HG02588 (cell line): ENCODE data around the gene ADAM15.

Experiments used
- ATAC-seq: cut with Tn5 transposase; IDR thresholded peaks from one replicate; pipeline ENCODE4 v1.9.1; 2021; ENCODE audit warnings: mild to moderate bottlenecking, moderate library complexity; ENCODE audit not compliant: unreplicated experiment

The ADAM15 gene

DNA sequence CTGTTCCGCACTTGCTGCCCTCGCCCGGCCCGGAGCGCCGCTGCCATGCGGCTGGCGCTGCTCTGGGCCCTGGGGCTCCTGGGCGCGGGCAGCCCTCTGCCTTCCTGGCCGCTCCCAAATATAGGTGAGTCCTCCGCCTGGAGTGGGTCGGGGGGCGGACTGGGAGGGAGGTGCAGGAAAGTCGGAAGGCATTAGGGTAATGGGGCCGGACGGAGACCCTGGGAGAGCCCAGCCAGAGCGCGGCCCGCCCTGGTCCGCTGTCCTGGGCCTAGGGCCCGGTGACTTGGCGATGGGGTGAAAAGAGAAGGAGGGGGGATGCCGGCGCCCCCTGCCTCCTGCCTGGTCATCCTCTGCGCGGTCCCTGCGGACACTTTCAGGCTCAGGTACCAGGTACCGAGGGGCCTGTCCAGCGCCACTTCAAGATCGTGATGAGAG is 243 bp downstream of the ADAM15 start:
- peak; percentile 7 for ATAC-seq

DNA sequence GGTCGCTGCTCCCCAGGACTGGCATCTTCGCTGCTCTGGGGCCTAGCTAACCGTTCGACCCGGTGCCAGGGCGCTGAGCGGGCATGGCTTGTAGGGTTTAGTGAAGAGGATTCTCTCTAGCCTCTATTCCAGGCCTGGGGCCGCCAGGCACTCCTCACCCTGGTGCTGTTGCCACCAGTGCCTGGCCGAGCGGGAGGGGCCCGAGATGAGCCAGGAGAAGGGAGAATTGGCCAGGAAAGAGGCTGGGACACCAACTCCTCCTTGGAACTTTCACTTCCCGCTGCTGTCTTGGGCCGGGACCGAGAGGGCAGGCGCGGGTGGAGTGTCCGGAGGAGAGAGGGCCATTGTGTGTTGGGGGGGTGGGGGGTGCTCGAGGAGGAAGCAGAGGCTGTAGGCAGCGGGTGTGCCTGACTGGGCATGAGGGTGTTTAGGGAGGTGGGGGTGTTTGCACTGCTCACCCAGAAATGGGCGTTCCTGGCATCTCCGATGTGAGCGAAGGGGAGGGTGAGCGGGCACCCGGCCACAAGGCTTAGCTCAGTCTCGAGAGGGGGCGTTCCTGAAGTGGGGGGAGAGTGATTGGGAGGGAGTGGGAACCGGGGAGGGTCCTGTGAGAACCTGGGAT is 772 bp downstream of the ADAM15 start:
- ATAC-seq: no peak

DNA sequence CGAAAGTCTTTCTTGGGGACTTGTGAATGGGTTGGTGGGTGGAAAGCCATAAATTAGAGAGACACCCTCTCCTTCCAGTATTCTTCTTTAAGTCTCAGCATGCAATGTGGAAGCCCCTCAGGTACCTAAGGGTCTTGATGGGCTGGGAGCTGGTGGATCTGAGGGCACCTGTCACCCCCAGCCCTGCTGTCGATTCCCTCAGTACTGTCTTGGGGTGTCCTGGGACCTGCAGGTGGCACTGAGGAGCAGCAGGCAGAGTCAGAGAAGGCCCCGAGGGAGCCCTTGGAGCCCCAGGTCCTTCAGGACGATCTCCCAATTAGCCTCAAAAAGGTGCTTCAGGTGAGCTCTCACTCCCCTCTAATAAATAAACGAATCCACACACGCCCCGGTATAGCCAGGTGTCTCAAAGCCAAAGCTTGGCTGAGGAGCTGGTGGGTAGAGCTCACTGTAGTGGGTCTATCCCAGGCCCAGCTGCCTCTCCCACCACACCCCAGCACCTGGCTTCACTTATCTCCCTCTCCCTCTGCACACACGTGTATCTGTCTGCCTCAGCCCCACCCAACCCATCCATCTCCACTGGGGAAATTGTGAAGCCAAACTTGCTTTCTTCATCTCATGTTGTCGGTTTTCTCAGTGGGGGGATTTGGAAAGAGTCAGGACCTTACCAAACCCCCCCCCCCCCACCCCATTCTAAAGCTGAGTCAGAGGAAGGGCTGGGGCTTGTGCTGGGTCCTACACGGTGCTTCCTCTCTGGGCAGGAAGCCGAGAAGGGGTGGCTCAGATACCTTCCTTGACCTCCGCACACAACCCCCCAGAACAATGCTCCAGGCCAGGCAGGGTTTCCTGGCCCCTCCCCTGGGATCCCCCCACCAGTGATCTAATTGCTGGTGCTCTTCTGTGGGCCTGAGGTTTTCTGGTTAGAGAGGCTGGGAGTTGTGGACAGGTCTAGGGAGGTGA is 1.6 kb downstream of the ADAM15 start:
- ATAC-seq: no peak

DNA sequence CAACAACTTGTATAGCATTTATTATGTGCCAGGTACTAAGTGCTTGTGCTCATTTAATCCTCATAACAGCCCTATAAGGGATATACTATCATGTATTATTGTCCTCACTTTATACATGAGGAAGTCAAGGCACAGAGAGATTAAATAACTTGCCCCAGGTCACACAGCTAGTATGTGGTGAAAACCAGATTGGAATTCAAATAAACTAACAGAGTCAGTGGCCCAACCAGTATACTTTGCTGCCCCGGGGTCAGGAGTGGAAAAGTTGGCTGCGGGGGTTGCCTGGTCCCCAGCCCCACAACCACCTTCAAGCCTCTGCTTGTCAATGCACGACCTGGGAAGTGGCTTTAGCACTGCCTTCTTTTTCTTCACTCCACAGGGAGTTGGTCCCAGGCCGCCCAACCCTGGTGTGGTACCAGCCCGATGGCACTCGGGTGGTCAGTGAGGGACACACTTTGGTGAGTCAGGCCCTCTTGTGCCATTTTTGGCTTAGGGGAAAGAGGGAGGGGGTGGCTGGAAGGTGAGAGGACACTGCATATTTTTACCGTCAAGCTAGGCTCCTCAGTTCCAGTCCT is 2.5 kb downstream of the ADAM15 start:
- no peak for ATAC-seq

DNA sequence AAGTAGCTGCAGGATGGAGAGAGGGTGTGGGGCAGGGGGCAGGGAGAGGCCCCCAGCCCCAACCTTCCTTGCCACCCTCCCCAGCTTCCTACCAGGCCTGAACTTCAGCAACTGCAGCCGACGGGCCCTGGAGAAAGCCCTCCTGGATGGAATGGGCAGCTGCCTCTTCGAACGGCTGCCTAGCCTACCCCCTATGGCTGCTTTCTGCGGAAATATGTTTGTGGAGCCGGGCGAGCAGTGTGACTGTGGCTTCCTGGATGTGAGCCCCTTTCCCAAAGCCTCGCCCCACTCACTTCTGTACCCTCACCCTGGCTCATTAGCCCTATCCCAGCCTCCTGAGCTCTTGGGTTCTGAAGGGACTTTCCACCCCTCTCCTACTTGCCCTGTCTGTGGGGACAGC is 6.0 kb downstream of the ADAM15 start:
- ATAC-seq: no peak

DNA sequence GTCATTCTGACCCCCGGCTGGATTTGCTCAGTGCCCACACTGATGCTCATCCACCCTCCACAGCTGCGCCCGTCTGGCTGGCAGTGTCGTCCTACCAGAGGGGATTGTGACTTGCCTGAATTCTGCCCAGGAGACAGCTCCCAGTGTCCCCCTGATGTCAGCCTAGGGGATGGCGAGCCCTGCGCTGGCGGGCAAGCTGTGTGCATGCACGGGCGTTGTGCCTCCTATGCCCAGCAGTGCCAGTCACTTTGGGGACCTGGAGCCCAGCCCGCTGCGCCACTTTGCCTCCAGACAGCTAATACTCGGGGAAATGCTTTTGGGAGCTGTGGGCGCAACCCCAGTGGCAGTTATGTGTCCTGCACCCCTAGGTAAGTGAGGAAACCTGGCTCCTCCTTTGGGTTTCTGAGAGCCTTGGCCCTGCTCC is 6.7 kb downstream of the ADAM15 start:
- no peak for ATAC-seq

DNA sequence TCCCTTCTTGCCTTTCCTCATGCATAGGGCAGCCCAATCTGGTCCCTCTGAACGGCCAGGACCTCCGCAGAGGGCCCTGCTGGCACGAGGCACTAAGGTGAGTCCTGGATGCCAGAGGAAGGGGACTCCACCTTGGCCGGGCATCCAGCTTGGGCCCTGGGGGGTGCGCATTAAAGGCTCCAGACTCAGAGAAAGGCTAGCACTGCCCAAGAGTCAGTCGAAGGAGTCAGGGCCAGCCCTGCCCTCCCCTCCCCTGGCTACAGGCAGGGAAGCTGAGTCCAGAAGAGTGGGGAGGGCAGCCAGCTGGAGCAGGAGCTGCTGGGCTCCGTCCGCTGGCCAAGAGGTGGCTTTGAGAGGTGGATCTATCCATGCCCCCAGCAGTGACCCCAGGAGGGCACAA is 9.6 kb downstream of the ADAM15 start:
- ATAC-seq: no peak

DNA sequence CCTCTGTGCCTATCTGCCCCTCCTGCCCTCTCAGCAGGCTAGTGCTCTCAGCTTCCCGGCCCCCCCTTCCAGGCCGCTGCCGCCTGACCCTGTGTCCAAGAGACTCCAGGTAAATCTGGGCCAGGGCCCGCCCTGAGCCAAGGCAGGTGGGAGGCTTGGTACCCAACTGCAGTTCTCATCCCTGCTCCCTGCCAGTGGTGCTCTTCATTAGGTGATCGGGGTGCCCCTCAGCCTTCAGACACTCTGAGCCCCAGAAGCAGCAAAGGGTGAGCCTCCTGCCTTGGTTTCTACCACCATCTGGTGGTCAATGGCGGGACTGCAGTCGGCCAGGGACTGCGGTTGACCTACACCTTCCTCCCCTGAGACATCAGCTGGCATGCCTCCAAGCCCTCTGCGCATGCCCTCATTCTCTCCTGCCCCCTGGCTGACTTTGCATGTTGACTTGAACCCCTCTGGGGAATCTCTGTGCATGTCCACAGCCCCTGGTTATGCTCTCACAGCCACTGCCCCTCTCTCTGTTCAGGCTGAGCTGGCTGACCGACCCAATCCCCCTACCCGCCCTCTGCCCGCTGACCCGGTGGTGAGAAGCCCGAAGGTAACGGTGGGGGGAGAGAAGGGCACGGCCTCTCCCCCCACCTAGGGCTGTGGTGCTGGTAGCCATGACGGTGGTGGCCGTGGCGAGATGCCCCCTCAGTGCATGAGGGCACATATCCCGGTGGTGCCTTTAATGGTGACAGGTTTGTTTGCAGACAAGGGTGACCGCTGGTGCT is 10.4 kb downstream of the ADAM15 start:
- peak; percentile 41 for ATAC-seq

DNA sequence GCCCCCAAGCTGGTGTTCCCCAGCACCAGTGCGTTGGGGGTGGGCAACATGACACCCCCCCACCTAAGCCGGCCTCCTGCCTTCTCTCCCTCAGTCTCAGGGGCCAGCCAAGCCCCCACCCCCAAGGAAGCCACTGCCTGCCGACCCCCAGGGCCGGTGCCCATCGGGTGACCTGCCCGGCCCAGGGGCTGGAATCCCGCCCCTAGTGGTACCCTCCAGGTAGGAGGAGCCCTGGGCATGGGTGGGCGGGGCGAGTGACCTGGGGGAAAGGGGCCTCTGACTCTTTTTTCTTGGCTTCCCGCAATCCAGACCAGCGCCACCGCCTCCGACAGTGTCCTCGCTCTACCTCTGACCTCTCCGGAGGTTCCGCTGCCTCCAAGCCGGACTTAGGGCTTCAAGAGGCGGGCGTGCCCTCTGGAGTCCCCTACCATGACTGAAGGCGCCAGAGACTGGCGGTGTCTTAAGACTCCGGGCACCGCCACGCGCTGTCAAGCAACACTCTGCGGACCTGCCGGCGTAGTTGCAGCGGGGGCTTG is 11.1 kb downstream of the ADAM15 start:
- no peak for ATAC-seq

DNA sequence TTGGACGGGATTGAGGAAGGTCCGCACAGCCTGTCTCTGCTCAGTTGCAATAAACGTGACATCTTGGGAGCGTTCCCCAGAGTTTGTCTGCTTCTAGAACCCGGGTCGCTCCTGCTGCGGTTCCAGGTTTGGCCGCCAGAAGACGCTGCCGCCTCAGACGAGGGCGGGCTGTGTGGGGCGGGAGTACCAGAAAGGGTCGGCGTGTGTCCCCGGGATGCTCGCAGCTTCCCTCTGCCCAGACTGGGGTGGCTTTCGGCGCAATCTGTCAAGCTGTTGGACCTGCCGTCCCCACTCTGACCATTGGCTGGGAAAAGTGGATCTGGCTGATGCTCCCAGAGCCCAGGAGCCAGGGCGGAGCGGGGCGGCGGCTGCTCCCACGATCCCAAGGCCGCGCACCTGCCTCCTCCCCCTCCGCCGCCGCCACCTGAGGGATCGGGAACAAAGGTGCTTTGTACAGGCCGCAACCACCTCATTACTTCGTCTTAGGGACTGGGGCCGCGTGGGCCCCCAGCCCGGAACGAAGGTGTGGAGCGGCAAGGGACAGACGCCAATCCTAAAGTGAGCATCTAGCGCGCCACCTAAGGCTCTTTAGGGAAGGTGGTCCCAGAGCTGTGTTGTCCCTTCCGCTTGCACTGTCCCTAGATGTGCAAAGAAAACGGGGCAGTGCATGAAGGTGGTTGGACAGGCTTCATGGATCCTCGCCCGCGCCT is 11.7 kb downstream of the ADAM15 start:
- no peak for ATAC-seq

DNA sequence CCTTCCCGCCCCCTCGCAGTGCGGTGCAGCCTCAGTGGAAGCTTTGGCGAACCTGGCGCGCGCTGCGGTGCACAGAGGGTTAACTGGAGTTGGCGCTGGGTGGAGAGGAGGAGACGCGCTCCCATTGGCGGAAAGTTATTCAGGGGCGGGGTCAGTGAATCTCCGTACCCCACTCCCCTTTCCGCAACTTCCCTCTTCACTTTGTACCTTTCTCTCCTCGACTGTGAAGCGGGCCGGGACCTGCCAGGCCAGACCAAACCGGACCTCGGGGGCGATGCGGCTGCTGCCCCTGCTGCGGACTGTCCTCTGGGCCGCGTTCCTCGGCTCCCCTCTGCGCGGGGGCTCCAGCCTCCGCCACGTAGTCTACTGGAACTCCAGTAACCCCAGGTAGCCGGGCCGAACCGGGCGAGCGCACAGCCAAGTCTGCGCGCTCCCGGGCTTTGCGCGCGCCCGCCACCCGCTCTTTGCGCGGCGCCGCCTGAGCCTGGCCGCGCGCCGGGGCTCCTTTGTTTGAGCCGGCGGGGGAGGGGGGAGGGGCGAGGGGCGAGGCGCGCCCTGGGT is 12.5 kb downstream of the ADAM15 start, which contains the start of gene EFNA4:
Gene EFNA4, plus strand, starts transcription at position 191 of the 561 bp plus-strand sequence. Its CDS starts 84 bp downstream, at position 275.
- ATAC-seq: no peak

DNA sequence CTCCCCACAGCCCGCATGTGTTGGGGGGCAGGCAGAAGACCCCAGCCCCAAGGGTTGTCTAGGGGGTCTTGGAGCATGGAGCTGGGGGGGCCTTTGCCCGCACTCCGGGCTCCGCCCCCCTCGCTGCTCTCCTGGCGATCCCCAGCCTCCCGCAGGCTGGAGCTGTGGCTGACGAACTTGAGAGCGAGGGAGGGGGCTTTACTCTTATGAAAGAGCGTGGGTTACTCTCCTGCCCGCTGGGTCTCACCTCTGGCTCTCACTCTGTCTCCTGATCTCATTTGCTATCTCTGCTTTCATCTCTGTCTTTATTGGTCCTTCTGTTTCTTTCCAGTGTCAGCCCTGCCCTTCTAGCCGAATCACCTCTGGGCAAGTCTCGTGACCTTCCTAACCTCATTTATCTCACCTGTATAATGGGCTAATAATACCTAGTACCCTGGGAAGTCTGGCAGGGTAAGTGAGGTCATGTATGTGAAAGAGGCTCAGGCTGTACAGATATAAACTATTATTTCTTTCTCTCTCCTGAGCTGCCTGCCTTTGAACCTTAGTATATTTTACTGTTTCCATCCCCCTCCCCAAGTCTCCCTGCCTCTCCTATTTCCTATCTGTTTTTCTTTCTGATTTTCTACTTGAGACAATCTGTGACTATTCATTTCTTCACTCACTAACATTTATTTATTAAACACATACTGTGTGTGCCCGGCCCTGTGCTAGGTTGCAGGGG is 13.2 kb downstream of the ADAM15 start:
- ATAC-seq: no peak

DNA sequence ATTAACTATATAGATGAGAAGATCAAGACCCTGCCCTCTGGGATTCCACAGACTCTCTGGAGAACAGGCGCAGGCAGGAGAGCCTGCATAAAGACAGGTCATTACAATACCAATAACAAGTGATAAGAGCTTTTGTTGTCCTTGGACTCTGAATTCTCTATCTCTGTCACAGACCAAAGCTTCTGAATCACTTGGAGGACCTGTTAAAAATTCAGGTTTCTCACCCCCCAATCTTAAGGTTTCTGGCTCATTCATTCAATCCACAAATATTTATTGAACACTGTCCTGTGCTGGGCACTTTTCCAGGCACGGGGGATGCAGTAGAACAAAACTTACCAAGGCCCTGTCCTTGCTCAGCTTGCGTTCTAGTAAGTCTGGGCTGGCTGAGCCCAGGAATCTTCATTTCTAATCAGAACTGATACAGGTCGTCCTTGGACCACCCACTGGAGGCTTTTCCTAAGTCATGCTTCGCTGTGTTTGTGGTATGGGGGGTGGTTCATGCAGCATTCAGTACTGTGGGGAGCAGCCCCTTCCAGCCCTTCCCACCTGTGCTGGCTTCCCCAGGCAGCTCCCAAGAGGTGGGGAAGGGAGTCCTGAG is 13.8 kb downstream of the ADAM15 start:
- no peak for ATAC-seq

DNA sequence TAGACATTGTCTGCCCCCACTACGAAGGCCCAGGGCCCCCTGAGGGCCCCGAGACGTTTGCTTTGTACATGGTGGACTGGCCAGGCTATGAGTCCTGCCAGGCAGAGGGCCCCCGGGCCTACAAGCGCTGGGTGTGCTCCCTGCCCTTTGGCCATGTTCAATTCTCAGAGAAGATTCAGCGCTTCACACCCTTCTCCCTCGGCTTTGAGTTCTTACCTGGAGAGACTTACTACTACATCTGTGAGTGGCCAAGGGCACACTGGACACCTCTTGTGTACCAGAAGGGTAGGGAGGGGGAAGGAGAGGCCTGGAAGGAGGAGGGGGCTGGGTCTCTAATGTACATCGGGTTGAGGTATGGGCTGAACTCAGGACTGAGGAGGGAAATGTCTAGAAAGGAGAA is 15.7 kb downstream of the ADAM15 start:
- ATAC-seq: no peak

DNA sequence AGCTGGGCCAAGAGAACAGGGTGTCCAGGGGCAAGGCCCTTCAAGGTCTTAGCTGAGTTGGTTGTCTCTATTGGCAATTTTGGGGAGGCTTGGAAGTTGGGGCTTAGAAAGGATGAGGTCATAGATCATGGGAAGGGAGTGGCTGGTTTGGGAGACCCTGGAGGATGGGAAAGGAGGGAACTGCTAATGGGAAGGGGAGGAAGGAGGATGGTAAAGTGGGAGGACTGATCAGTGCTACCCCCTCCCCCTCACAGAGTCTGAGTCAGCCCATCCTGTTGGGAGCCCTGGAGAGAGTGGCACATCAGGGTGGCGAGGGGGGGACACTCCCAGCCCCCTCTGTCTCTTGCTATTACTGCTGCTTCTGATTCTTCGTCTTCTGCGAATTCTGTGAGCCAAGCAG is 17.5 kb downstream of the ADAM15 start:
- no peak for ATAC-seq

DNA sequence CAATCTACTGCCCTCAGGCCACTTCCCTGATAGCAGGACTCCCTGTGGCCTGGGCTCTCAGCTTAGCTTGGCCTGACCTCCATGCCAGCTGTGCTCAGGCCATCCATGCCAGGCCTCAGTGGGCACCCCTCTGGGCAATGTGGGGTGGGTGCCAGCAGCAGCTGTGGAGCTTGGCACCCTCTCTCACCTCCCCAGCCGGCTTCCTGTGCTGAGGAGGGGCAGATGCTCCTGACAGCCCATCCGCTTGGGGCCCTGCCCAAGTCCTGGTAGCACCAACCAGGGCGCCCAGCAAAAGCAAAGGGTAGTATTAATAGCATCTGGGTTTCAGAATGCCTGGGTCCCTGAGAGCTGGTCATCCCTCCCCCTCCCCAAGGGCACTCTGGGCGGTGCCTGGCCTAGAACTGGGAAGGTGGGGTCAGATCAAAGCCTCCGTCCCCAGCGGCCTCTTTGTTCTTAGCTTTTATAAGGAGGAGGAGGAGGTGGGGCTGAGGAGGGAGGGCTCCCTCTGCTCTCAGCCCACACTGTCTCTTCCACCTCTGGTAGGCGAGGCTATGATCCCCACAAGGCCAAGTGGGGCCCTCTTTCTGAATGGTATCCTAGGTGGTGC is 18.5 kb downstream of the ADAM15 start:
- no peak for ATAC-seq

DNA sequence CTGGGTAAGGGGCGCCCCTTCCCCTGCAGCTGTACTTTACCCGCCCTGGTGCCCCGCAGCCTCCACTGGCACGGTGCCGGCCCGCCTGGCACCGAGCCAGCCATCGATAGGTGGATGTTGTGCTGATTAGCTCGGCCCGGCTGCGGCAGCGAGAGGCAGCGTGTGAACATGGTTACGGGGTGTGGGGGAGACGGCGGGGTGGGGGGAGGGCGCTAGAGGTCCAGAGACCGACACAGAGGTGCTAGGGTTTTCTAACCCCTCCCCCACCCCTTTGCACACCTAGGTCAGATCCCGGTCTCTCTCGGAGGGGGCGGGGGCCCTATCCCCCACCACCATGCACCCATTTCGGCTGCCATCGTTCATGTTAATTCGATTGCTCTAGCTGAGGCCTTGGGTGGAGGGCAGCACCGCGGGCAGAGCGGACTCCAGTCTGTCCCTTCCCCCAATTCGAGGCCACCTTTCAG is 19.1 kb downstream of the ADAM15 start:
- ATAC-seq: no peak
